ENCODE measurements around the gene CA5A.
"Not testable (repeated sequence)": the region's sequence is repeated elsewhere in the genome, so short reads cannot be mapped to it uniquely, and the experiment has no call there.

DNA sequence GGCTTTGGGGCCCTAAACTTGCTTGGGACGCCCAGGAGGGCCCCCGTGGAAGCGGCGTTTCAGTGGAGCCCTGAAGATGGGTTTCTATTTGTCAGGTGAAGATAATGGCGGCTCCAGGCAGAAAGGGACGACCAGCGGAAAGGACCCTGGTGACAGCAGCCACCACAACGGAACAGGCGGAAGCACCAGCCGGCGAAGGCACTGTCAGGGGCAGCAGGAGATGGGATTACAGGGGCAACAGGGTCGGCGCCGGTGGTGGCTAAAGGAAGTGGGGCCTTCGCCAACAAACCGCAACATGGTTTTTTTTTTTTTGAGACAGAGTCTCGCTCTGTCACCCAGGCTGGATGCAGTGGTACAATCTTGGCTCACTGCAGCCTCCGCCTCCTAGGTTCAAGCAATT, 23.6 kb downstream of the CA5A start:
- TF ChIP-seq, protein P1, sequence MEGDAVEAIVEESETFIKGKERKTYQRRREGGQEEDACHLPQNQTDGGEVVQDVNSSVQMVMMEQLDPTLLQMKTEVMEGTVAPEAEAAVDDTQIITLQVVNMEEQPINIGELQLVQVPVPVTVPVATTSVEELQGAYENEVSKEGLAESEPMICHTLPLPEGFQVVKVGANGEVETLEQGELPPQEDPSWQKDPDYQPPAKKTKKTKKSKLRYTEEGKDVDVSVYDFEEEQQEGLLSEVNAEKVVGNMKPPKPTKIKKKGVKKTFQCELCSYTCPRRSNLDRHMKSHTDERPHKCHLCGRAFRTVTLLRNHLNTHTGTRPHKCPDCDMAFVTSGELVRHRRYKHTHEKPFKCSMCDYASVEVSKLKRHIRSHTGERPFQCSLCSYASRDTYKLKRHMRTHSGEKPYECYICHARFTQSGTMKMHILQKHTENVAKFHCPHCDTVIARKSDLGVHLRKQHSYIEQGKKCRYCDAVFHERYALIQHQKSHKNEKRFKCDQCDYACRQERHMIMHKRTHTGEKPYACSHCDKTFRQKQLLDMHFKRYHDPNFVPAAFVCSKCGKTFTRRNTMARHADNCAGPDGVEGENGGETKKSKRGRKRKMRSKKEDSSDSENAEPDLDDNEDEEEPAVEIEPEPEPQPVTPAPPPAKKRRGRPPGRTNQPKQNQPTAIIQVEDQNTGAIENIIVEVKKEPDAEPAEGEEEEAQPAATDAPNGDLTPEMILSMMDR (IDR thresholded peaks at IDR 0.05) = not testable (repeated sequence)
- TF ChIP-seq POLR2A, POLR2AphosphoS5, EP300 (IDR thresholded peaks at IDR 0.05): not testable (repeated sequence)

All from sigmoid colon (tissue), 4 donors.